NCI-H82 (cell line): Measurements from ENCODE around the gene LYRM1.

Source experiments
- DNase-seq: peaks from one replicate; lab custom pipeline; 2025; lab: John Stamatoyannopoulos, UW

The LYRM1 gene

DNA sequence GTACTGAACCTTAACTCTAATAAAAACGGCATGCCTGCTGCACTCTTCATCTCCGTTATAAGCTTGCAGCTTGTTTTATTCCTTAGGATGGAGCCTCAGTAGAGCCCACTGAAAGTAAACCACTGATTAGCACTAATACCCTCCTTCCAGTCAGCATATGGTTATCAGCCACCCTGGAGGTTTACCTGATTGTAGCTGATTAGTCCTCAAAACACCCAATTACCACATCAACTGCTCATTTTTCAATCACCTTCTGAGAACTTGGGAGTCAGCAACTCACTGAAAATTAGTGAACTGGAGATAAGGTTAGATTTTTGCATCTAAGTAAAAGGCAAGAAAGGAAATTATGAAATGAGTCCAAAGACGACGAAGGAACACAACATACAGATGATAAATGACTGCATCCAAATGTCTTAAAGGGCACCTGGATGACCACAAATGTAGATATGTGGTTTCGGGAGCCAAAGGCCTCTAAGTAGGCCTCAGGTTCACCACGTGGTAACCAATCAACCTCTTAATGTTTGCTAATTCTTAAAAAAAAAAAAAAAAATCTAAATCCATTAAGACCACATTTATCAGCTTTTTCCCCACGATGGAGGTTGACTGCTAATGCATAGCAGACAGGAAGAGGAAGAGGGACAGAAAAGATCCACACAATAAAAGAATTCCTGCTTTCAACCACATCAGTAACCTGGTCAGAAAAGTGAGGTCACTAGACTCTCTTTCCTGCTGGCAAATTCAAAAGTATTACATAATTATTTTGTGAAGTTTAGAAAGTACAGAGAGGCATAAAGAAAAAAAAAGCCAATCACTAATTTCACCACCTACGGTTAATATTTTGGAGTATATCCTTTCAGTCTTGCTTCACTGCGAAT is 28.4 kb upstream of the LYRM1 start:
- peak; percentile 76 for DNase-seq

DNA sequence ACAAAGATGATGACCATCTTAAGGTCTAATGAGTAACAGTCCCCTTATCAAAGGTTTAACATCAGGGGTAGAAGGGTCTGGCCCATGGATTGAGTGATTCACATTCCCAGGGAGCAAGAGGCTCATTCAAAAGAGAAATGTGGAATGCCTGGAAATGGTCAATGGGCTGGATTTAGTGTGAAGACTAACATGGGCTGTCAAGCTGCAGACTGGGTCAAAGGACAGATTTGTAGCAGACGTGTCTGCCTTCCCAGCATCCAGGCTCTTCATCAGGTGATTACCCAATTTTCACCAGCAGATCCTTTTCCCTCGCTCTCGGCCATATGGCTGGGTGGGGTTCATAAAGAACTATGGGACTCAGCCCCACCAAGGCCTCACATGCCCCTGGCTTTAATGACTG is 27.2 kb upstream of the LYRM1 start:
- DNase-seq = peak; percentile 80

- DNase-seq = no peak
Measured at GRCh38 chr16:20874088-20874581, 26.4 kb upstream of the LYRM1 start.

- no peak for DNase-seq
Measured at GRCh38 chr16:20875355-20875650, 25.3 kb upstream of the LYRM1 start.

DNA sequence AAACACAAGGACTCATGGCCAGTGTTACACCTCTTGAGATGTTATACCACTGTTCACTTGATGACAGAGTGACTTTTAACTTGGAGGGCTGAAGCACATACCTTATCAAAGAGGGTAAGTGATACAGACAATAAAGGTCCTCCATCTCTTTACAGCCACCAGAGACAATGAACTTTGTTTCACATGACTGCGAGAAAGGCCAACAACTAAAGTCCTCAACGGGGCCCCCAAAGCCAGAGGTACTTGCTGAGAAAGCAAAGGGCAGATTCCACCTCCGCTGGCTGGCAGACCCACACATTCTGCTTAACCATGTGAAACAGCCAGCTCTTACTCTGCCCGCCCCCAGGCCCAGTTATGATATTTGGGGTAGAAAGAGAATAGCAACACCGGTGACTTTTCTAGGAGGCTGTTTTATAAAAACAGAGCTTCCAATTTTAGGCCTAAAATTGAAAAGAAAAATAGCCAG is 21.9 kb upstream of the LYRM1 start:
- DNase-seq = no peak

GRCh38 chr16:20879175-20880040 is 21.2 kb upstream of the LYRM1 start:
- DNase-seq = peak; percentile 36

DNA sequence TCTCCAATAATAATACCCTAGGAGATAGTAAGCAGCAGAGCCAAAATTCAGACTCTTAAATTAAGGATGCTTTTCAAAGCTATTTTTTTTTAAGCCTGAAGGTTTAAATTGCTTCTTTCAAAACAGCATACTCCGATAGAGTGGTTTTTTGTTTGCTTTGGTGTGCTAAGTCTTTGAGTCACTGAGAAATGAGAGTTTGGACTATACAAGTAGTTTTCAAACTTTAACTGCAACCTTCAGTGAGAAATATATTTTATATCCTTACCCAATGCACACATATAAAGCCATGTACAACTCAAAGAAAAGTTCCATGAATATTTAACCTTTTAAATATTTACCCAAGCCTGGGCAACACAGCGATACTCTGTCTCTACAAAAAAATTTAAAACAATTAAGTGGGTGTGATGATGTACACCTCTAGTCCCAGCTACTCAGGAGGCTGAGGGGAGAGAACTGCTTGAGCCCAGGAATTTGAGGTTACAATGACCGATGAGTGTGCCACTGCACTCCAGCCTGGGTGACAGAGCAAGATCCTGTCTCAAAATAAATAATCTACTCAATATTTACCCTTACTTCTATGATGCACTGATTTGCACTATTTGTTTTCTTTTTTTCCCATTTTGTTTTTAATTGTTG is 19.6 kb upstream of the LYRM1 start:
- DNase-seq = no peak

DNA sequence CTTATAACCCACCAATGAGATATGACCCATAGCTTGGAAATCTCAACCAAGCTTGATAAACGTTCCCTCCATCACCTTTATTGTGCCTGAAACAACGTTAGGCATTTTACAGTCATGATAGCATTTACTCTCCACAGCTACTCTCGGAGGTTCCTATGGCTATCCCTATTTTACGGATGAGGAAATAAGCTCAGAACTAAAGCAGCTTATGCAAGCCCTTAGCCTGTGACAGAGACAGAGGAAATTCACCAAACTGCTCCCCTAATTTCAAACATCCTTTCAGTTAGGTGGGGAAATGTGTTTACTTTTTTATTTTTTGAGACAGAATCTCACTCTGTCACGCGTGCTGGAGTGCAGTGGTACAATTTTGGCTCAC is 19.1 kb upstream of the LYRM1 start:
- peak; percentile 59 for DNase-seq

GRCh38 chr16:20883554-20884239 is 16.9 kb upstream of the LYRM1 start:
- no peak for DNase-seq

DNA sequence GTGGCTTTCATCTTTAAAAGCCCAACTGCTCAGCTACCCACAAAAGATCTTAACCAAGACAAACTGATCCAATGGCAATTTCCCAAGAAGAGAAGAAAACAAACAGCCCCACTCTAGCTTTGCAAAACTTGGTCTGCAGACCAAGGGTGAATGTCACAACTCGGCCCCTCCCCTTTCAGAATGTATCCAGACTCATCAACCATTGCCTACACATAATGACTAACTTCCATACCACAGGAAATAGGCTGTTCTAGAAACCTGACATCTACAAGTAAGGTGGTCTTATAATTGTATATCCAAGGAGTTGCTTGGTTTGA is 16.4 kb upstream of the LYRM1 start:
- DNase-seq = no peak

GRCh38 chr16:20886320-20886719 is 14.3 kb upstream of the LYRM1 start:
- no peak for DNase-seq

- no peak for DNase-seq
Measured at GRCh38 chr16:20887207-20887606, 13.4 kb upstream of the LYRM1 start.

GRCh38 chr16:20889625-20890275 is 10.8 kb upstream of the LYRM1 start:
- DNase-seq = no peak

DNA sequence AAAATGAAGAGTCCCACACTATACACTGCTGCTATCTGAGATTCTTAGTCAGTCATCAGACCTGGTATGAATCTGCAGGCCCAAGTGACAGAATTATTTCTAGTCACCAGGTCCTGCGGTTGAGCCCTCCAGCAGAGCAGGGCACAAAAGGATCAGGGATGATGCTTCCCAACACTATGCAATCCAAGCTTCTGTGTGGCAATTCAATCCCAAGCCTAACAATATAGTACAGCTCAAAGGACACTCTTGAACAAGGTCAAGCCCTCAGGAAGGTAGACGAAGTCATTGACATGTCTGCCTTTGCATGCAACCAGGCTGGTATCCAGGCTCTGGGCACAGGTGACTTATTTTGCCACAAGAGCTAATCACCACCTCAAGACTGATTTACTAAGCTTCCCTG is 6.2 kb upstream of the LYRM1 start:
- no peak for DNase-seq

- no peak for DNase-seq
Measured at GRCh38 chr16:20897253-20897897, 3.2 kb upstream of the LYRM1 start.

- DNase-seq = no peak
Measured at GRCh38 chr16:20897922-20898321, 2.6 kb upstream of the LYRM1 start.

DNA sequence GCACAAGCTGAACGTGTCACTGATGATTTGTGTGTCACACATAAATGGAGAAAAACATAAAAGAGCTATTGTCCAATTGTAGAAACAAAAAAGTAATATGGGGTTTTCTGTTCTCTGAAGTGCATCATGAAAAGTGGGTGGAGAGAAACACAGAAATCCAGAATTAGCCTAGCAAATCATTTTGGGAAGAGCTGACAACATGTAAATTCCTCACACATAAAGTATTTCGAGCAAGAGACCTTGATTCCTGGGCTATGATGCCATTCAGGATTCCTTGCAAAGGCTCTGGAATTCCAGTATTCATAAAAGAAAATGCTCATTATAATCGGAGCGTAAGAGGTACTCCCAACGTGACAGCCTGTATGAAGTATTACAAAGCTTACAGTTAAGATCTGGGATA is 1.5 kb upstream of the LYRM1 start:
- no peak for DNase-seq

DNA sequence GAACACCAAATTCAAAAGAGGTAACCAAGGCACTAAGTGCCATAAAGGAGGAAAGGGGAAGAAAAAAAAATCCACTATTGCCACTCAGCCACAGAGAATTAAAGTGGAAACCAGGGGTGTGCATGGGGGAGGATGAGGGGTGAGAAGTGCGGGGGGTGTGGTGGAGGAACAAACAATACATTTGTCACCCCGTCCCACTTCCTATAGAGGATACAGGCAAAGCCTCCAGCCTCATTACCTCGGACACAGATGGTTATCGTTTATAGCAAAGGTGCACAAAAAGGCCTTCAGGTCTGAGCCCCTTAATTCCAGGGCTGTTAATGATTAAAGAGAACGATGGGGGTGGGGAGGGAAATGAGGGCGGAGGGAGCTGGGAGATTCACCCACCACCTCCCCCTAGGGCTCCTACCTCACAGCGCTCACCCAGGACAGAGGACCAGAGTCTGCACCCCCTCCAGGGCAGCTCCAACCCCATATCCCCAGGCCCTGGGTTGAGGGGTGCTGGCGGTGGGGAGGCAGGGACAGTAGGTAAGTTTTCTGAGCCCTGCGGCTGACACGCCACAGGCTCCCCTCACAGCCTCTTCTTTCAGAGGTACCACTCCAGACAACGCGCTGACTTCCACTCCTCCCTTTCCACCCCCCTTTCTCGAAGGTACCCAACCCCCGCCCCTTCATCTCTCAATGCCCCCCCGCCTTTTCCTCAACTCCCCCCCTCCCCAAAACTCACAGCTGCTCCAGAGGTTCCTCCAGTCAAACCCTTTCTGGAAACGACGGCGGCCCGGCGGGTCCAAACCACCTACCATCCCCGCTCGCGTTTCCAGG is 883 bp upstream of the LYRM1 start:
- DNase-seq = peak; percentile 70

DNA sequence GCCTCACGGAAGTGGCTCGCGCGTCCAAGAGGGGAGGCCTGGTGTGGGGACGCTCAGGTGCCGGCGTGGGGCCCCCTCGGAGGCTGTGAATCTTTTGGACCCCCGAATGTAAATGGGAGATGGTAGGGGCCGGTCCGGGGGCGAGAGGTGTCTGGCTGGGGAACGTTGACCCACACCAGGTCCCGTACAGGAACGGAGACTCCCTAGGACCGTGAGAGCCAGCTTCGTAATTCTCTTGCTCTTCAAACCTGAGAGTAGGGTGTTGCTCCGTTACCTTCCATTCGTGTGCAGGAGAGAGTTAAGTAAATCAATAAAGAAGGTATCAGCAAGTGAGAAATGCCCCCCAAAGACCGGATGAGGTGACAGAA is 481 bp downstream of the LYRM1 start:
- DNase-seq = peak; percentile 61

DNA sequence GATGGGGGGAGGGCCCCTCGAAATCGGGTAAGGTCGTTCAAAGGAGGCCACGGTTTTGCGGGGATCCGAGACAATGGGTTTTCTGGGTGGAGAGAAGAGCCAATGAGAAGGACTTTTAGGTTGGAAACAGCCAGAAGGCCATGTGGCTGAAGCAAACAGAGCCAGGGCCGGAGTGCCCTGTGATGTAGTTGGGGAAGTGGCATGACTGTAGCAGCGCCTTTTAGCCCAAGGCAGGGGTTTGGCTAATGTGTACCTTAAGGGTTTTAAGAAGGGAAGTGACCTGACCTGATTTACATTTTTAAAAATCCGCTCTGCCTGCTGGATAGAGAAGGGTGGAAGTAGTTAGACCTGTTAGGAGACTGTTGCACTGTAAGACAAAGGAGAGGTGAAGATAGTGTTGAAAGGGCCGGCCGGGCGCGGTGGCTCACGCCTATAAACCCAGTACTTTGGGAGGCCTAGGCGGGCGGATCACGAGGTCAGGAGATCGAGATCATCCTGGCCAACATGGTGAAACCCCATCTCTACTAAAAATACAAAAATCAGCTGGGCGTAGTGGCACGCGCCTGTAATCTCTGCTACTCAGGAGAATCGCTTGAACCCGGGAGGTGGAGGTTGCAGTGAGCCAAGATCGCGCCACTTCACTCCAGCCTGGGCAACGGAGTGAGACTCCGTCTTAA is 1.0 kb downstream of the LYRM1 start:
- DNase-seq = peak; percentile 63
